ENCODE data around the gene UST.

- no peak for TF ChIP-seq CTCF (IDR thresholded peaks at IDR 0.05)
- TF ChIP-seq EZH2 (IDR thresholded peaks at IDR 0.05; ENCODE audit: borderline replicate concordance, insufficient read depth, low read depth, low read length, poor library complexity, severe bottlenecking) = no peak
Measured at GRCh38 chr6:148822819-148823218, 76.0 kb downstream of the UST start.
